NB4 (cell line): ENCODE data around the gene SNTB2.
"Not testable (repeated sequence)": the region's sequence is repeated elsewhere in the genome, so short reads cannot be mapped to it uniquely, and the experiment has no call there.

Experiments used
- DNase-seq: peaks from one replicate; pipeline ENCODE4 v3.0.0; 2010; ENCODE audit warnings: low read depth
- H3K4me3 ChIP-seq: one replicate; pipeline ENCODE4 v1.5.1; 2011; ENCODE audit warnings: mild to moderate bottlenecking, low read depth, low read length, moderate library complexity
- CTCF ChIP-seq: IDR thresholded peaks from one replicate; pipeline ENCODE4 v1.5.1; 2012; ENCODE audit warnings: low read depth, low read length
- MYC ChIP-seq: IDR thresholded peaks from 2 replicates; pipeline ENCODE4 v1.6.1; 2011; ENCODE audit warnings: low read depth, low read length
- POLR2A ChIP-seq: IDR thresholded peaks from 2 replicates; pipeline ENCODE4 v1.6.1; 2011; ENCODE audit warnings: mild to moderate bottlenecking; ENCODE audit not compliant: insufficient read length; ENCODE audit errors: extremely low read depth
- TF ChIP-seq, protein P1 (sequence below): IDR thresholded peaks from 2 replicates; pipeline ENCODE4 v1.6.1; 2011; ENCODE audit warnings: low read depth, low read length

SNTB2 gene

DNA sequence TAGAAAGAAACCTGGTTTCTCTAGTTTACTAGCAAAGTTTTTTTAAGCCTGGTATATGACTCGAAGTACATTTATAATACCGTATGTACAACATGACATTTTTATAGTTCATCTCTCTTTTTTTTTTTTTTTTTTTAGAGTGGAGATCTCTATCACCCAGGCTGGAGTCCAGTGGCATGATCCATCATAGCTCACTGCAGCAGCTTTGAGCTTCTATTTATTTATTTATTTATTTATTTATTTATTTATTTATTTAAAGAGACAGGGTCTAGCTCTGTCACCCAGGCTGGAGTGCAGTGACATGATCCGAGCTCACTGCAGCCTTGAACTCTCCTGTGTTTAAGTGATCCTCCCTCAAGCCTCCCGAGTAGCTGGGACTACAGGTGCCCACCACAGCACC is 98.3 kb downstream of the SNTB2 start:
- TF ChIP-seq POLR2A (no peak), CTCF (no peak), MYC (no peak)
- TF ChIP-seq, protein P1, sequence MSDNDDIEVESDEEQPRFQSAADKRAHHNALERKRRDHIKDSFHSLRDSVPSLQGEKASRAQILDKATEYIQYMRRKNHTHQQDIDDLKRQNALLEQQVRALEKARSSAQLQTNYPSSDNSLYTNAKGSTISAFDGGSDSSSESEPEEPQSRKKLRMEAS, result no peak
- no peak overlapping the region for H3K4me3 ChIP-seq
- DNase-seq, result no peak

DNA sequence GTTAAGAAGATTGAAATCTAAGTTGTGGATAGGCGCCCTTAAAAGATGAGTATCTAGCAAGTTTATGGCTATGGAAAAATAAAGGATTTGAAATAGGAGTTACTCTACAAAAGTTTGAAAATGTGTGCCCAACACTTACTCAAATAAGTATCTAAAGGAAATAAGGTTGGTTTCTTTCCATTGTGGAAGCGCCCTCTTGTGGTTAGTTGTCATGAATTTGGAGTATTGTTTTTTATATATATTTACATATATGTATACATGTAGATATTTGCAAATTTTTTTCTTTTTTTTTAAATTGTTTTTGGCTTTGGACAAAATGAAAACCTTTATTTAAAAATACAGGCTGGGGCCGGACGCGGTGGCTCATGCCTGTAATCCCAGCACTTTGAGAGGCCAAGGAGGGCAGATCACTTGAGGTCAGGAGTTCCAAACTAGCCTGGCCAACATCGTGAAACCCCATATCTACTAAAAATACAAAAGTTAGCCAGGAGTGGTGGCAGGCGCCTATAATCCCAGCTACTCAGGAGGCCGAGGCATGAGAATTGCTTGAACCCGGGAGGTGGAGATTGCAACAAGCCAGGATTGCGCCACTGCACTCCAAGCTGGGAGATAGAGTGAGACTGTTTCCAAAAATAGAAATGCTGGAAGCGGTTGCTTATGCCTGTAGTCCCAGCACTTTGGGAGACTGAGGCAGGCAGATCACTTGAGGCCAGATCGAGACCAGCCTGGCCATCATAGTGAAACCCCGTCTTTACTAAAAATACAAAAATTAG is 100.2 kb downstream of the SNTB2 start:
- no peak overlapping the region for H3K4me3 ChIP-seq
- DNase-seq, result peak; percentile 75
- TF ChIP-seq, protein P1, result no peak
- TF ChIP-seq CTCF (peak; percentile 40), MYC (no peak), POLR2A (no peak)

GRCh38 chr16:69291657-69292056 is 104.7 kb downstream of the SNTB2 start:
- DNase-seq, H3K4me3 ChIP-seq: not testable (repeated sequence)

DNA sequence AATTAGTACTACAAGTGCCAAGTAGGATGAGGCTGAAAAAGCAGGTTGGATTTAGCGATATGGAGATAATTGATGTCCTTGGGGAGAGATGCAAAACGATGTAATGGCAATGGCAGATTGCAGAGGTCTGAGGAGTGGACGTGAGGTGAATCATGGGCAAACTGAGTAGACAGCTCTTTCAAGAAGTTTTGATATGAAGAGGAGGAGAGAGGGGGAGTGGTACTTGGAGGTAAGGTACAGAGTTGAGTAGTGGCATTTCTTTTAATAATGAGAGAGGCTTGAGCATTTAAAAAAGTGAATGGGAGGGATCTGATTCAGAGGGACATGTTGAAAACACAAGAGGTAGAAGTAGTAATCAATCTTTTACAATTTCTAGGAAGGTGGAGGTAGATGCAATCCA is 106.4 kb downstream of the SNTB2 start:
- TF ChIP-seq, protein P1, result no peak
- TF ChIP-seq POLR2A, result no peak
- no peak overlapping the region for H3K4me3 ChIP-seq
- no peak for DNase-seq

GRCh38 chr16:69294051-69294450 is 107.1 kb downstream of the SNTB2 start:
- no peak for TF ChIP-seq MYC
- TF ChIP-seq, protein P1, result no peak
- no peak for TF ChIP-seq CTCF
- no peak for TF ChIP-seq POLR2A

GRCh38 chr16:69296771-69297170 is 109.8 kb downstream of the SNTB2 start:
- H3K4me3 ChIP-seq, DNase-seq: not testable (repeated sequence)

More at GRCh38 chr16:69294051-69294450, 107.1 kb downstream of the SNTB2 start:
- no peak overlapping the region for H3K4me3 ChIP-seq
- DNase-seq, result no peak

DNA sequence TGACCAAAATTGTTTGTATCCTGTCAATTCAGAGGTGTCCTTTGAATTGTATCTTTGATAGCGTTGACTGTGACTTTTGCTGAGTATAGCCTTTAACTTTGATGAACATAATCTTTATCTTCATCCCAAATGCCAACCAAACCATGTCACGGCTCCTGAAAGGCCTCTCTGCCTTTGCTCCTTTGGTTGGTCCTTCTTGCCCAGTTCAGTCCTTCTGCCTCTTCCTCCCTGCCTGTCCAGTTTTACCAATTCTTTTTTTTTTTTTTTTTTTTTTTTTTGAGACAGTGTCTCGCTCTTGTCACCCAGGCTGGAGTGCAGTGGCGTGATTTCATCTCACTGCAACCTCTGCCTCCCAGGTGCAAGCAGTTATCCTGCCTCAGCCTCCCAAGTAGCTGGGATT is 111.3 kb downstream of the SNTB2 start:
- DNase-seq, result no peak
- TF ChIP-seq, protein P1, result no peak
- TF ChIP-seq CTCF (no peak), MYC (no peak), POLR2A (no peak)
- H3K4me3 ChIP-seq, result no peak overlapping the region
